Body of pancreas (tissue), 4 donors: ENCODE results near the gene FCN3. TPM values are rescaled to one million over a fixed set of nuclear protein-coding genes. Genes with fewer than 3 reads are reported as not detected.

Experiments
- ATAC-seq: fragments of 150-250 bp; one replicate; pipeline ENCODE4 v1.9.1; 2016
- DNase-seq, 4 donors: peaks; one replicate each; pipeline ENCODE4 v3.0.0-alpha.2; 2019
- H3K27ac ChIP-seq, 4 donors: fragments of 200-600 bp; sonication (generic); 1 replicate in 3 of 4; 2 replicates in 1 of 4; pipeline versions ENCODE4 v1.5.1 to v1.6.1; 2016 to 2019; ENCODE audit warnings: mild to moderate bottlenecking in 1 of 4, mixed read lengths in 1 of 4, moderate library complexity in 1 of 4
- H3K27me3 ChIP-seq, 2 donors: fragments of 200-600 bp; sonication (generic); one replicate each; pipeline ENCODE4 v1.6.0; 2016; ENCODE audit warnings: mild to moderate bottlenecking in 1 of 2
- H3K36me3 ChIP-seq, 2 donors: fragments of 200-600 bp; sonication (generic); replicated peaks in 1 of 2; 2 replicates each; pipeline ENCODE4 v1.5.1; 2016; ENCODE audit warnings: low read depth in 2 of 2; ENCODE audit not compliant: insufficient read depth in 1 of 2
- H3K4me1 ChIP-seq: fragments of 200-600 bp; sonication (generic); one replicate; pipeline ENCODE4 v1.6.0; 2016
- H3K4me3 ChIP-seq, 2 donors: fragments of 200-600 bp; sonication (generic); 1 replicate in 1 of 2; 2 replicates in 1 of 2; pipeline ENCODE4 v1.5.1; 2016 to 2019
- H3K9me3 ChIP-seq, 3 donors: fragments of 200-600 bp; sonication (generic); 1 replicate in 2 of 3; 2 replicates in 1 of 3; pipeline ENCODE4 v1.5.1; 2016
- CTCF ChIP-seq, 7 experiments: fragments of 450-650 bp in 4 of 7; fragments of 200-600 bp in 3 of 7; sonication (generic) in 3 of 7; IDR thresholded peaks; one replicate each; pipeline ENCODE4 v1.5.1; 2016 to 2019; ENCODE audit warnings: antibody characterized with exemption in 7 of 7
- POLR2A ChIP-seq, 3 donors: fragments of 450-650 bp; IDR thresholded peaks; one replicate each; pipeline ENCODE4 v1.6.1; 2016; ENCODE audit warnings: antibody characterized with exemption in 3 of 3, mild to moderate bottlenecking in 2 of 3
- WGBS, 2 donors: methylation state at CpG; one replicate each; pipeline ENCODE4 v1.1.5; 2017; 5-methylcytosine and 5-hydroxymethylcytosine counted together
- intact Hi-C: fragments of 100-400 bp; cut with DNase I; formaldehyde crosslinking; loops from one replicate; pipeline ENCODE4 v1.15.1; 2023
- total RNA-seq, 2 donors: library from RNA; depleted of rRNA; stranded (reverse); fragments of >200 nt; gene quantifications; one replicate each; pipeline ENCODE4 v1.1.0, GENCODE V29; 2016

FCN3 gene
- total RNA-seq, 2 donors from 2014 or later, result 1.3 to 1.6 TPM

GRCh38 chr1:27381969-27382762 lies 7.5 kb upstream of the FCN3 start:
- no peaks in the 10 kb centered on the region for H3K27me3 ChIP-seq
- no peak overlapping the region for H3K4me3 ChIP-seq
- intact Hi-C loops, result no loop called here
- no peaks in the 10 kb centered on the region for H3K36me3 ChIP-seq
- H3K4me1 ChIP-seq, result peaks cover 12% of the 10 kb centered on the region
- H3K9me3 ChIP-seq, result no peaks in the 10 kb centered on the region
- ATAC-seq (no peak), DNase-seq (no peak)
- no peak overlapping the region for H3K27ac ChIP-seq
- no peak for TF ChIP-seq POLR2A (IDR thresholded peaks at IDR 0.05)
- WGBS, 2 donors, result 77 to 84% methylated on average over 10 to 18 of the region's 18 CpGs

GRCh38 chr1:27380766-27381733 lies 6.4 kb upstream of the FCN3 start:
- DNase-seq (no peak), ATAC-seq (no peak)
- intact Hi-C loops, result no loop called here
- TF ChIP-seq CTCF (IDR thresholded peaks at IDR 0.05), result no peak
- Histone ChIP-seq H3K27ac (no peak overlapping the region), H3K4me1 (peaks cover 12% of the 10 kb centered on the region), H3K9me3 (no peaks in the 10 kb centered on the region), H3K27me3 (no peaks in the 10 kb centered on the region), H3K36me3 (no peaks in the 10 kb centered on the region), H3K4me3 (no peak overlapping the region)
- 67% methylated on average over 10 to 12 of the region's 12 CpGs for WGBS, 2 donors

GRCh38 chr1:27380224-27380623 lies 5.6 kb upstream of the FCN3 start:
- no peaks in the 10 kb centered on the region for H3K36me3 ChIP-seq
- no peak for ATAC-seq
- TF ChIP-seq CTCF (IDR thresholded peaks at IDR 0.05), result no peak
- no peak for TF ChIP-seq POLR2A (IDR thresholded peaks at IDR 0.05)
- no peaks in the 10 kb centered on the region for H3K9me3 ChIP-seq
- H3K4me3 ChIP-seq, result no peak overlapping the region
- intact Hi-C loops, result no loop called here
- 94% methylated on average over 3 of the region's 4 CpGs; no CpG with 5 or more reads in 1 of the 2 donors for WGBS, 2 donors
- peaks cover 12% of the 10 kb centered on the region for H3K4me1 ChIP-seq
- no peak overlapping the region for H3K27ac ChIP-seq
- no peak for DNase-seq
- H3K27me3 ChIP-seq, result no peaks in the 10 kb centered on the region

- H3K27me3 ChIP-seq, result no peaks in the 10 kb centered on the region
- TF ChIP-seq POLR2A (IDR thresholded peaks at IDR 0.05) (no peak), CTCF (IDR thresholded peaks at IDR 0.05) (no peak)
- no peaks in the 10 kb centered on the region for H3K9me3 ChIP-seq
- no peaks in the 10 kb centered on the region for H3K36me3 ChIP-seq
- H3K4me3 ChIP-seq, result no peak overlapping the region
- peaks cover 12% of the 10 kb centered on the region for H3K4me1 ChIP-seq
- intact Hi-C loops, result no loop called here
- 79 to 84% methylated on average over 3 to 10 of the region's 11 CpGs for WGBS, 2 donors
- H3K27ac ChIP-seq, result no peak overlapping the region
- ATAC-seq (no peak), DNase-seq (no peak)
Measured at GRCh38 chr1:27379564-27380122, 5.0 kb upstream of the FCN3 start.
